ENCODE results near the gene ANKRD50. TPM values are rescaled to one million over a fixed set of nuclear protein-coding genes. Genes with fewer than 3 reads are reported as not detected.

ANKRD50 gene
- total and polyA plus RNA-seq, 9 of the 15 experiments (the other 6 are each of a cell fraction or from before 2014, with no cell fraction given): 2.0 to 8.0 (median 6.2) TPM

- H3K27ac ChIP-seq (ENCODE audit: extremely low read depth, low read depth, low read length): no peak overlapping the region
- H3K4me1 ChIP-seq (replicated peaks in 1 of 2; ENCODE audit: control insufficient read depth in 2 of 2, insufficient read depth in 2 of 2, low read length in 2 of 2): no peaks in the 10 kb centered on the region
- no peaks in the 10 kb centered on the region for H3K79me2 ChIP-seq (ENCODE audit: control insufficient read depth, insufficient read depth, low read length)
- intact Hi-C loops (cut with micrococcal nuclease): no loop called here
- TF ChIP-seq NFE2 (IDR thresholded peaks at IDR 0.05; ENCODE audit: low read depth) (0 out of 2 replicates have a peak, but pooled peaks have one; percentile 6), ZBTB8A (IDR thresholded peaks at IDR 0.05; ENCODE audit: partially characterized antibody) (no peak)
- H3K9me3 ChIP-seq (replicated peaks; ENCODE audit: control insufficient read depth, insufficient read depth, low read depth, low read length): no peaks in the 10 kb centered on the region
- DNase-seq (ENCODE audit: extremely low read depth in 1 of 4, low spot score in 3 of 4): peak in 1 of 4 experiments; percentile 33
- ChIA-PET CTCF (ENCODE audit: low intra/inter-chr PET ratio) (no interaction called here), POLR2A (no interaction called here)
- no peak overlapping the region for H2AFZ ChIP-seq (ENCODE audit: low read depth, low read length)
- H3K27me3 ChIP-seq (ENCODE audit: control insufficient read depth in 2 of 2, insufficient read depth in 2 of 2, low read length in 2 of 2): no peaks in the 10 kb centered on the region
- FAIRE-seq: no peak
- BruUV-seq (replicated peaks): no TSS peak
- no peaks in the 10 kb centered on the region for H3K36me3 ChIP-seq (ENCODE audit: control insufficient read depth, insufficient read depth, low read length)
- H3K4me2 ChIP-seq (ENCODE audit: insufficient read depth, low read length): no peak overlapping the region
- in situ Hi-C loops (cut with MboI): no loop called here
- WGBS (ENCODE audit: insufficient coverage, low coverage, missing lambda C conversion rate): 3% methylated on average over 4 of the region's 4 CpGs
- no peak for ATAC-seq
- H4K20me1 ChIP-seq (replicated peaks; ENCODE audit: control insufficient read depth, insufficient read depth, low read length): no peaks in the 10 kb centered on the region
- no peaks in the 10 kb centered on the region for H3K9me1 ChIP-seq (ENCODE audit: control insufficient read depth, insufficient read depth, low read length)
- H3K4me3 ChIP-seq: no peak overlapping the region
- no peak overlapping the region for H3K9ac ChIP-seq (ENCODE audit: insufficient read depth in 1 of 2, low read depth in 2 of 2, low read length in 2 of 2)
These were observed 70.7 kb downstream of the ANKRD50 start for GRCh38 chr4:124641715-124642381.

- in situ Hi-C loops (cut with MboI) (no loop called here), intact Hi-C loops (cut with micrococcal nuclease) (no loop called here)
- Histone ChIP-seq H3K9ac (ENCODE audit: insufficient read depth in 1 of 2, low read depth in 2 of 2, low read length in 2 of 2) (no peak overlapping the region), H3K36me3 (ENCODE audit: control insufficient read depth, insufficient read depth, low read length) (no peaks in the 10 kb centered on the region), H3K27ac (ENCODE audit: extremely low read depth, low read depth, low read length) (no peak overlapping the region), H3K79me2 (ENCODE audit: control insufficient read depth, insufficient read depth, low read length) (no peaks in the 10 kb centered on the region), H3K4me3 (no peak overlapping the region), H3K4me2 (ENCODE audit: insufficient read depth, low read length) (no peak overlapping the region), H3K27me3 (ENCODE audit: control insufficient read depth in 2 of 2, insufficient read depth in 2 of 2, low read length in 2 of 2) (no peaks in the 10 kb centered on the region), H3K4me1 (replicated peaks in 1 of 2; ENCODE audit: control insufficient read depth in 2 of 2, insufficient read depth in 2 of 2, low read length in 2 of 2) (no peaks in the 10 kb centered on the region), H2AFZ (ENCODE audit: low read depth, low read length) (no peak overlapping the region), H3K9me1 (ENCODE audit: control insufficient read depth, insufficient read depth, low read length) (no peaks in the 10 kb centered on the region), H4K20me1 (replicated peaks; ENCODE audit: control insufficient read depth, insufficient read depth, low read length) (no peaks in the 10 kb centered on the region), H3K9me3 (replicated peaks; ENCODE audit: control insufficient read depth, insufficient read depth, low read depth, low read length) (no peaks in the 10 kb centered on the region)
- POLR2A ChIA-PET: interaction anchor here (0.5 kb wide), 1 partner anchor 596 kb away, joined by 4 read pairs; no protein-coding TSS in a partner anchor
- DNase-seq (ENCODE audit: extremely low read depth in 1 of 4, low spot score in 3 of 4): no peak
- WGBS (ENCODE audit: insufficient coverage, low coverage, missing lambda C conversion rate): 26% methylated on average over 3 of the region's 3 CpGs
- peak; percentile 29 for FAIRE-seq
- BruUV-seq (replicated peaks): no TSS peak
- CTCF ChIA-PET (ENCODE audit: low intra/inter-chr PET ratio): no interaction called here
- ATAC-seq: no peak
- no peak for TF ChIP-seq SMC3 (conservative IDR thresholded peaks at IDR 0.05; ENCODE audit: insufficient read depth, low read depth, low read length)
- TF ChIP-seq ZNF511 (CRISPR knock-in tag; IDR thresholded peaks at IDR 0.05): no peak
- no peak for TF ChIP-seq PKNOX1 (IDR thresholded peaks at IDR 0.05)
- no peak for TF ChIP-seq SMARCC2 (IDR thresholded peaks at IDR 0.05; ENCODE audit: low read depth)
- TF ChIP-seq FOXJ2 (tag; IDR thresholded peaks at IDR 0.05): no peak
- no peak for TF ChIP-seq SMAD4 (CRISPR knock-in tag; conservative IDR thresholded peaks at IDR 0.05)
- TF ChIP-seq SRSF1 (IDR thresholded peaks at IDR 0.05; ENCODE audit: low read depth, low read length): no peak
- no peak for TF ChIP-seq ZC3H4 (CRISPR knock-in tag; IDR thresholded peaks at IDR 0.05; ENCODE audit: borderline replicate concordance)
- no peak for TF ChIP-seq CBFA2T2 (conservative IDR thresholded peaks at IDR 0.05)
- no peak for TF ChIP-seq ZBTB26 (CRISPR knock-in tag; IDR thresholded peaks at IDR 0.05)
These were observed 72.4 kb downstream of the ANKRD50 start for GRCh38 chr4:124640022-124640730.
